ENCODE data around the gene FUS. TPM values are rescaled to one million over a fixed set of nuclear protein-coding genes. Genes with fewer than 3 reads are reported as not detected.

Gene FUS
- total and polyA plus RNA-seq, 2 of the 13 experiments (the other 11 are each of a cell fraction or from before 2014, with no cell fraction given), result 68.1 to 168 TPM

- TF ChIP-seq ZNF318 (CRISPR knock-in tag; IDR thresholded peaks at IDR 0.05), result no peak
- peak; percentile 73 for TF ChIP-seq GATAD2A (CRISPR knock-in tag; IDR thresholded peaks at IDR 0.05)
- TF ChIP-seq, protein P1, sequence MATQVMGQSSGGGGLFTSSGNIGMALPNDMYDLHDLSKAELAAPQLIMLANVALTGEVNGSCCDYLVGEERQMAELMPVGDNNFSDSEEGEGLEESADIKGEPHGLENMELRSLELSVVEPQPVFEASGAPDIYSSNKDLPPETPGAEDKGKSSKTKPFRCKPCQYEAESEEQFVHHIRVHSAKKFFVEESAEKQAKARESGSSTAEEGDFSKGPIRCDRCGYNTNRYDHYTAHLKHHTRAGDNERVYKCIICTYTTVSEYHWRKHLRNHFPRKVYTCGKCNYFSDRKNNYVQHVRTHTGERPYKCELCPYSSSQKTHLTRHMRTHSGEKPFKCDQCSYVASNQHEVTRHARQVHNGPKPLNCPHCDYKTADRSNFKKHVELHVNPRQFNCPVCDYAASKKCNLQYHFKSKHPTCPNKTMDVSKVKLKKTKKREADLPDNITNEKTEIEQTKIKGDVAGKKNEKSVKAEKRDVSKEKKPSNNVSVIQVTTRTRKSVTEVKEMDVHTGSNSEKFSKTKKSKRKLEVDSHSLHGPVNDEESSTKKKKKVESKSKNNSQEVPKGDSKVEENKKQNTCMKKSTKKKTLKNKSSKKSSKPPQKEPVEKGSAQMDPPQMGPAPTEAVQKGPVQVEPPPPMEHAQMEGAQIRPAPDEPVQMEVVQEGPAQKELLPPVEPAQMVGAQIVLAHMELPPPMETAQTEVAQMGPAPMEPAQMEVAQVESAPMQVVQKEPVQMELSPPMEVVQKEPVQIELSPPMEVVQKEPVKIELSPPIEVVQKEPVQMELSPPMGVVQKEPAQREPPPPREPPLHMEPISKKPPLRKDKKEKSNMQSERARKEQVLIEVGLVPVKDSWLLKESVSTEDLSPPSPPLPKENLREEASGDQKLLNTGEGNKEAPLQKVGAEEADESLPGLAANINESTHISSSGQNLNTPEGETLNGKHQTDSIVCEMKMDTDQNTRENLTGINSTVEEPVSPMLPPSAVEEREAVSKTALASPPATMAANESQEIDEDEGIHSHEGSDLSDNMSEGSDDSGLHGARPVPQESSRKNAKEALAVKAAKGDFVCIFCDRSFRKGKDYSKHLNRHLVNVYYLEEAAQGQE (IDR thresholded peaks at IDR 0.05; ENCODE audit: borderline replicate concordance in 1 of 2, low read depth in 1 of 2, low read length in 2 of 2), result no peak
- no peak for TF ChIP-seq ZKSCAN1 (IDR thresholded peaks at IDR 0.05; ENCODE audit: low read length)
- TF ChIP-seq TEAD2 (CRISPR knock-in tag; IDR thresholded peaks at IDR 0.05), result no peak
- TF ChIP-seq JUND (CRISPR knock-in tag; IDR thresholded peaks at IDR 0.05), result no peak
- TF ChIP-seq CEBPB (IDR thresholded peaks at IDR 0.05; ENCODE audit: borderline replicate concordance, low read depth, low read length), result no peak
- peak; percentile 81 for TF ChIP-seq ZNF644 (CRISPR knock-in tag; IDR thresholded peaks at IDR 0.05; ENCODE audit: low read depth)
- TF ChIP-seq ZNF615 (CRISPR knock-in tag; IDR thresholded peaks at IDR 0.05; ENCODE audit: borderline replicate concordance), result no peak
- no peak for TF ChIP-seq ZNF567 (CRISPR knock-in tag; IDR thresholded peaks at IDR 0.05; ENCODE audit: borderline replicate concordance)
- TF ChIP-seq ZNF451 (CRISPR knock-in tag; IDR thresholded peaks at IDR 0.05), result no peak
- TF ChIP-seq HDAC1 (CRISPR knock-in tag; IDR thresholded peaks at IDR 0.05), result peak; percentile 37; the same call in 1 of the 2 replicates
- no peak for TF ChIP-seq ZNF33A (CRISPR knock-in tag; IDR thresholded peaks at IDR 0.05; ENCODE audit: borderline replicate concordance)
- TF ChIP-seq KDM2A (CRISPR knock-in tag; IDR thresholded peaks at IDR 0.05; ENCODE audit: borderline replicate concordance, low read depth), result no peak
- TF ChIP-seq SMC3 (IDR thresholded peaks at IDR 0.05; ENCODE audit: low read length), result no peak
- no peak for TF ChIP-seq ZNF747 (CRISPR knock-in tag; IDR thresholded peaks at IDR 0.05; ENCODE audit: borderline replicate concordance)
- TF ChIP-seq, protein P2, sequence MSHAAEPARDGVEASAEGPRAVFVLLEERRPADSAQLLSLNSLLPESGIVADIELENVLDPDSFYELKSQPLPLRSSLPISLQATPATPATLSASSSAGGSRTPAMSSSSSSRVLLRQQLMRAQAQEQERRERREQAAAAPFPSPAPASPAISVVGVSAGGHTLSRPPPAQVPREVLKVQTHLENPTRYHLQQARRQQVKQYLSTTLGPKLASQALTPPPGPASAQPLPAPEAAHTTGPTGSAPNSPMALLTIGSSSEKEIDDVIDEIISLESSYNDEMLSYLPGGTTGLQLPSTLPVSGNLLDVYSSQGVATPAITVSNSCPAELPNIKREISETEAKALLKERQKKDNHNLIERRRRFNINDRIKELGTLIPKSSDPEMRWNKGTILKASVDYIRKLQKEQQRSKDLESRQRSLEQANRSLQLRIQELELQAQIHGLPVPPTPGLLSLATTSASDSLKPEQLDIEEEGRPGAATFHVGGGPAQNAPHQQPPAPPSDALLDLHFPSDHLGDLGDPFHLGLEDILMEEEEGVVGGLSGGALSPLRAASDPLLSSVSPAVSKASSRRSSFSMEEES (CRISPR knock-in tag; IDR thresholded peaks at IDR 0.05), result peak; percentile 15; the same call in 1 of the 2 replicates
- no peak for TF ChIP-seq ZNF274 (CRISPR knock-in tag; IDR thresholded peaks at IDR 0.05)
- no peak for TF ChIP-seq ZBTB7A (CRISPR knock-in tag; IDR thresholded peaks at IDR 0.05)
These were observed 26.8 kb downstream of the FUS start (continued) for GRCh38 chr16:31206776-31207175.

Measured in HepG2 (cell line).